Fibroblast of lung (primary cell): ENCODE results near the gene PROB1.

ENCODE experiments used
- EZH2 ChIP-seq: IDR thresholded peaks from 2 replicates; pipeline ENCODE4 v1.5.1; 2012; ENCODE audit warnings: low read length, control low read depth, mild to moderate bottlenecking; ENCODE audit errors: missing control alignments
- TF ChIP-seq, protein P1 (sequence below), 2 donors: IDR thresholded peaks in 1 of 2; conservative IDR thresholded peaks in 1 of 2; 1 replicate in 1 of 2; 2 replicates in 1 of 2; pipeline ENCODE4 v1.5.1; 2011 to 2012; ENCODE audit warnings: low read length in 2 of 2, control low read depth in 1 of 2, inconsistent platforms in 1 of 2, low read depth in 1 of 2, mild to moderate bottlenecking in 1 of 2

- TF ChIP-seq, protein P1, sequence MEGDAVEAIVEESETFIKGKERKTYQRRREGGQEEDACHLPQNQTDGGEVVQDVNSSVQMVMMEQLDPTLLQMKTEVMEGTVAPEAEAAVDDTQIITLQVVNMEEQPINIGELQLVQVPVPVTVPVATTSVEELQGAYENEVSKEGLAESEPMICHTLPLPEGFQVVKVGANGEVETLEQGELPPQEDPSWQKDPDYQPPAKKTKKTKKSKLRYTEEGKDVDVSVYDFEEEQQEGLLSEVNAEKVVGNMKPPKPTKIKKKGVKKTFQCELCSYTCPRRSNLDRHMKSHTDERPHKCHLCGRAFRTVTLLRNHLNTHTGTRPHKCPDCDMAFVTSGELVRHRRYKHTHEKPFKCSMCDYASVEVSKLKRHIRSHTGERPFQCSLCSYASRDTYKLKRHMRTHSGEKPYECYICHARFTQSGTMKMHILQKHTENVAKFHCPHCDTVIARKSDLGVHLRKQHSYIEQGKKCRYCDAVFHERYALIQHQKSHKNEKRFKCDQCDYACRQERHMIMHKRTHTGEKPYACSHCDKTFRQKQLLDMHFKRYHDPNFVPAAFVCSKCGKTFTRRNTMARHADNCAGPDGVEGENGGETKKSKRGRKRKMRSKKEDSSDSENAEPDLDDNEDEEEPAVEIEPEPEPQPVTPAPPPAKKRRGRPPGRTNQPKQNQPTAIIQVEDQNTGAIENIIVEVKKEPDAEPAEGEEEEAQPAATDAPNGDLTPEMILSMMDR (conservative IDR thresholded peaks at IDR 0.05 in 1 of 2, IDR thresholded peaks at IDR 0.05 in 1 of 2; ENCODE audit: low read depth in 1 of 2, low read length in 2 of 2) = no peak
- TF ChIP-seq EZH2 = no peak
These were observed 36.8 kb downstream of the PROB1 start for GRCh38 chr5:139358064-139358463.
